OCI-LY1 (cell line): Measurements from ENCODE around the gene PNMA3.
"Not testable (repeated sequence)": the region's sequence is repeated elsewhere in the genome, so short reads cannot be mapped to it uniquely, and the experiment has no call there.

Experiments used
- H2AFZ ChIP-seq: fragments of 200-600 bp; sonication (generic), shearing (Covaris generic); 2 replicates; pipeline ENCODE4 v1.6.0; 2014; ENCODE audit warnings: antibody characterized with exemption, mild to moderate bottlenecking, low read length
- H3F3A ChIP-seq: fragments of 200-600 bp; sonication (generic), shearing (Covaris generic); 2 replicates; pipeline ENCODE4 v1.6.0; 2014; ENCODE audit warnings: mild to moderate bottlenecking, antibody characterized with exemption, low read length, moderate library complexity; ENCODE audit not compliant: insufficient read depth
- H3K27ac ChIP-seq: fragments of 200-600 bp; sonication (generic); 2 replicates; pipeline ENCODE4 v1.5.1; 2014; ENCODE audit warnings: low read length, mixed run types, mild to moderate bottlenecking, low read depth; ENCODE audit not compliant: poor library complexity, severe bottlenecking
- H3K27me3 ChIP-seq: fragments of 200-600 bp; sonication (generic); 2 replicates; pipeline ENCODE4 v1.6.0; 2014; ENCODE audit warnings: antibody characterized with exemption, mild to moderate bottlenecking, low read length, moderate library complexity; ENCODE audit not compliant: insufficient read depth
- H3K36me3 ChIP-seq: fragments of 200-600 bp; sonication (generic); 2 replicates; pipeline ENCODE4 v1.6.1; 2014; ENCODE audit warnings: mild to moderate bottlenecking, antibody characterized with exemption, low read length, moderate library complexity, mixed read lengths; ENCODE audit not compliant: insufficient read depth
- H3K4me1 ChIP-seq: fragments of 200-600 bp; sonication (generic); 2 replicates; pipeline ENCODE4 v1.5.1; 2014; ENCODE audit warnings: mild to moderate bottlenecking, low read length, moderate library complexity; ENCODE audit not compliant: insufficient read depth, severe bottlenecking
- H3K4me2 ChIP-seq: fragments of 200-600 bp; sonication (generic), shearing (Covaris generic); 2 replicates; pipeline ENCODE4 v1.6.1; 2014; ENCODE audit warnings: low read length
- H3K4me3 ChIP-seq: fragments of 200-600 bp; sonication (generic); 2 replicates; pipeline ENCODE4 v1.5.1; 2014; ENCODE audit warnings: low read length, low read depth, mild to moderate bottlenecking, mixed read lengths; ENCODE audit not compliant: poor library complexity, severe bottlenecking
- H3K79me2 ChIP-seq: fragments of 200-600 bp; shearing (Covaris generic); 2 replicates; pipeline ENCODE4 v1.6.1; 2016; ENCODE audit warnings: mixed run types, low read length, mixed read lengths; ENCODE audit not compliant: insufficient read depth
- H3K9ac ChIP-seq: fragments of 200-600 bp; sonication (generic), shearing (Covaris generic); 2 replicates; pipeline ENCODE4 v1.6.1; 2014; ENCODE audit warnings: mild to moderate bottlenecking, low read length, mixed read lengths
- H3K9me2 ChIP-seq: fragments of 200-600 bp; sonication (generic), shearing (Covaris generic); 2 replicates; pipeline ENCODE4 v1.6.1; 2014; ENCODE audit warnings: low read depth, mild to moderate bottlenecking, low read length, mixed read lengths
- H3K9me3 ChIP-seq: fragments of 200-600 bp; shearing (Covaris generic); 2 replicates; pipeline ENCODE4 v1.6.1; 2014; ENCODE audit warnings: low read length, mixed read lengths
- H4K20me1 ChIP-seq: fragments of 200-600 bp; sonication (generic), shearing (Covaris generic); 2 replicates; pipeline ENCODE4 v1.6.0; 2016; ENCODE audit warnings: mild to moderate bottlenecking, low read length; ENCODE audit not compliant: insufficient read depth
- EZH2 ChIP-seq: fragments of 200-600 bp; sonication (generic), shearing (Covaris generic); IDR thresholded peaks from 2 replicates; pipeline ENCODE4 v1.8.0; 2017; ENCODE audit warnings: borderline replicate concordance, mixed run types, mild to moderate bottlenecking, antibody characterized with exemption, low read length, moderate library complexity, mixed read lengths
- TF ChIP-seq, protein P1 (sequence below): fragments of 200-600 bp; sonication (generic), shearing (Covaris generic); IDR thresholded peaks from 2 replicates; pipeline ENCODE4 v1.5.1; 2017; ENCODE audit warnings: mild to moderate bottlenecking, antibody characterized with exemption, low read length, moderate library complexity, mixed read lengths

Gene PNMA3

GRCh38 chrX:153055871-153056749, at the start of gene PNMA3:
TSS of gene PNMA3 (plus strand) at chrX:153056470. CDS start at chrX:153057056, 586 bp downstream.
- Histone ChIP-seq H3K9me3 (no peaks in the 10 kb centered on the region), H3K4me2 (no peak within 1 kb of the TSS), H4K20me1 (no peaks in the 10 kb centered on the region), H3K9me2 (no peaks in the 10 kb centered on the region), H3K27me3 (no peaks in the 10 kb centered on the region), H3K9ac (no peak within 1 kb of the TSS), H3K4me1 (no peaks in the 10 kb centered on the region), H3K4me3 (no peak within 1 kb of the TSS), H3K36me3 (no peaks in the 10 kb centered on the region), H3F3A (no peaks in the 10 kb centered on the region), H3K79me2 (no peaks in the 10 kb centered on the region), H2AFZ (no peak within 1 kb of the TSS), H3K27ac (no peak within 1 kb of the TSS)
- TF ChIP-seq, protein P1, sequence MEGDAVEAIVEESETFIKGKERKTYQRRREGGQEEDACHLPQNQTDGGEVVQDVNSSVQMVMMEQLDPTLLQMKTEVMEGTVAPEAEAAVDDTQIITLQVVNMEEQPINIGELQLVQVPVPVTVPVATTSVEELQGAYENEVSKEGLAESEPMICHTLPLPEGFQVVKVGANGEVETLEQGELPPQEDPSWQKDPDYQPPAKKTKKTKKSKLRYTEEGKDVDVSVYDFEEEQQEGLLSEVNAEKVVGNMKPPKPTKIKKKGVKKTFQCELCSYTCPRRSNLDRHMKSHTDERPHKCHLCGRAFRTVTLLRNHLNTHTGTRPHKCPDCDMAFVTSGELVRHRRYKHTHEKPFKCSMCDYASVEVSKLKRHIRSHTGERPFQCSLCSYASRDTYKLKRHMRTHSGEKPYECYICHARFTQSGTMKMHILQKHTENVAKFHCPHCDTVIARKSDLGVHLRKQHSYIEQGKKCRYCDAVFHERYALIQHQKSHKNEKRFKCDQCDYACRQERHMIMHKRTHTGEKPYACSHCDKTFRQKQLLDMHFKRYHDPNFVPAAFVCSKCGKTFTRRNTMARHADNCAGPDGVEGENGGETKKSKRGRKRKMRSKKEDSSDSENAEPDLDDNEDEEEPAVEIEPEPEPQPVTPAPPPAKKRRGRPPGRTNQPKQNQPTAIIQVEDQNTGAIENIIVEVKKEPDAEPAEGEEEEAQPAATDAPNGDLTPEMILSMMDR = no peak
- TF ChIP-seq EZH2 = no peak

DNA sequence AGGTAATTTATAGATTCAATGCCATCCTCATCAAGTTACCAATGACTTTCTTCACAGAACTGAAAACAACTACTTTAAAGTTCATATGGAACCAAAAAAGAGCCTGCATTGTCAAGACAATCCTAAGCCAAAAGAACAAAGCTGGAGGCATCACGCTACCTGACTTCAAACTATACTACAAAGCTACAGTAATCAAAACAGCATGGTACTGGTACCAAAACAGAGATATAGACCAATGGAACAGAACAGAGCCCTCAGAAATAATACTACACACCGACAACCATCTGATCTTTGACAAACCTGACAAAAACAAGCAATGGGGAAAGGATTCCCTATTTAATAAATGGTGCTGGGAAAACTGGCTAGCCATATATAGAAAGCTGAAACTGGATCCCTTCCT, 39.1 kb upstream of the PNMA3 start:
- H4K20me1 ChIP-seq, H3F3A ChIP-seq, H3K9me3 ChIP-seq, H3K36me3 ChIP-seq, H3K4me2 ChIP-seq, H2AFZ ChIP-seq, H3K4me1 ChIP-seq, H3K27ac ChIP-seq, H3K79me2 ChIP-seq, H3K9me2 ChIP-seq, H3K4me3 ChIP-seq, H3K27me3 ChIP-seq, H3K9ac ChIP-seq: not testable (repeated sequence)

DNA sequence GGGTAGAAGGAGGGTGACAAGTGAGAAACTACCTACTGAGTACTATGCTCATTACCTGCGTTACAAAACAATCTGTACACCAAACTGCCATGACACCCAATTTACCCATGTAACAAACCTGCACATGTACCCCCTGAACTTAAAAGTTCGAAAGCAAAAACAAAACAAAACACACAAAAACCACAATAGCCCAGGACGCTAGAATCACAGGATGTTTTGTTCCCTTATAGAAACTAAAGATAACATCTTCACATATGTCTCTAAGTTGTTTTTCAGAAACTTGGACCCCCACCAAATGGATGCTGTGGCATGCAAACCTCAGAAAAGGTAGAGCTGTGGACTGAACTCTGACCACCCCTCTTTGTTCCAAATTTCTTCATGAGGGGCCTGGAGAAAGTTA, 37.1 kb upstream of the PNMA3 start:
- Histone ChIP-seq H2AFZ (no peak overlapping the region), H3K9ac (no peak overlapping the region), H3F3A (no peaks in the 10 kb centered on the region), H3K4me2 (no peak overlapping the region), H3K36me3 (no peaks in the 10 kb centered on the region), H3K79me2 (no peaks in the 10 kb centered on the region), H3K4me3 (no peak overlapping the region), H4K20me1 (no peaks in the 10 kb centered on the region), H3K27ac (no peak overlapping the region), H3K9me3 (no peaks in the 10 kb centered on the region), H3K4me1 (no peaks in the 10 kb centered on the region), H3K27me3 (no peaks in the 10 kb centered on the region), H3K9me2 (no peaks in the 10 kb centered on the region)
- TF ChIP-seq EZH2 = no peak
- TF ChIP-seq, protein P1 = no peak

GRCh38 chrX:153026501-153026900, 29.8 kb upstream of the PNMA3 start:
- not testable (repeated sequence) for H3K9ac ChIP-seq, H3K9me3 ChIP-seq, H3K27me3 ChIP-seq, H3K4me1 ChIP-seq, H3K36me3 ChIP-seq, H3K27ac ChIP-seq, H3K79me2 ChIP-seq, H3K4me3 ChIP-seq, H2AFZ ChIP-seq, H4K20me1 ChIP-seq, H3K9me2 ChIP-seq, H3F3A ChIP-seq, H3K4me2 ChIP-seq

DNA sequence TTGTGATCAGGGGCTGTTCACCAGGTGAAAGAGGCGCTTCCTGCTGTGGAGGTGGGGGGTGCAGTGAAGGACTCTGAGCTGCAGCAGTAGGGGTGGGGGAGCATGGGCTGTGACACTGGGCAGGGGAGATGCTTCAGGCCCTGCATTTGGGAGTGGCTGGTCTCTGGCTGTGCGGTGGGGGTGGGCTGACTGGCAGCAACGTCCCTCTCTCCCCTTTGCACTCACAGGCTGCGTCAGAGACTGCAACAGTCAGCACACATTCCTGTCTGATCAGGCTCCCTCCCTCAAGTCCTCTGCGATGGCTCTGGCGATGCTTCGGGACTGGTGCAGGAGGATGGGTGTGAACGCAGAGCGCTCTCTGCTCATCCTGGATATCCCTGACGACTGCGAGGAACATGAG, 27.8 kb upstream of the PNMA3 start:
- H3K4me2 ChIP-seq, H3K4me1 ChIP-seq, H3K9ac ChIP-seq, H3F3A ChIP-seq, H4K20me1 ChIP-seq, H3K9me2 ChIP-seq, H2AFZ ChIP-seq, H3K27ac ChIP-seq, H3K27me3 ChIP-seq, H3K36me3 ChIP-seq, H3K9me3 ChIP-seq, H3K4me3 ChIP-seq, H3K79me2 ChIP-seq: not testable (repeated sequence)
